GM18858 (cell line): Measurements from ENCODE around the gene GFOD1.
"Not testable (repeated sequence)": the region's sequence is repeated elsewhere in the genome, so short reads cannot be mapped to it uniquely, and the experiment has no call there.

ENCODE experiments used
- ATAC-seq: cut with Tn5 transposase; IDR thresholded peaks from one replicate; pipeline ENCODE4 v1.9.1; 2021; ENCODE audit not compliant: unreplicated experiment

GFOD1 gene

DNA sequence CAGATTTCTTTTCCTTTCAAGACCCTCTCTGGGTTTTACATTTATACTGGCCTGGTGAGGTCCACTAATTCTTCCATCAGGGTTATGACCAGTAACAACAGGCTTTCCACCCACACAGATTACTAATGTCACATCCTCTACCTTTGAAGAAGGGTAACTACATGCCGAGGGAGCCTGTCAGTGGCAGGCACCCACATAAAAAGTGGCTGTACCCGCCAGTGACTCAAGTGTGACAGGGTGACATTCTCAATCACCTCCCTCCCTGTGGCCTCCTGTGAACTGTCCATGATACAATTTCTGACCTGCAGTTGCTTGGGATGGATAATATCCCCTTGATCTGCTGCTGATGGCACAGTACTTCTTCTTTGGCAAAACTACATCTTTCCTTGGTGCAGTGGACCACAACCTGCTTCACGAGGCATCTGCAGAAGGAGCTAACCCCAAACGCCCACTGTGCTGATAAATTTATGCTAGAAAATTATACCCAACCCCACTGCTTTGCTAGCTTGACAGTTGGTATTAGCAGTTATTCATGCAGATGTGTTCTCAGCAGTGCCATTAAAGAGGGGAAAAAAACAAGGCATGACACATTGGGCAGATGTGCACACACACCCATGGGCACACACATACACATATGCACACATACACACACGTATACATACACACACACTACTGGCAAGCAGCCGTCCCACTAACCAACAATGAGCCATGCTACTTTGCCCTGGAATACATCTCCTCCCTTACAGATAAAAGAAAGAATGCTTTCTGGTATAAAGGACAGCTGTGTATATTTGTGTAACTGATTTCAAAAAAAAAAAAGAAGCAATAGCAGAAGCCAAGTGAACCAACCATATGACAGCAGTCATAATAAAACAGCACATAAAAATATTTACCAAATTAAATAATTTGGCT lies 20.8 kb downstream of the GFOD1 start:
- no peak for ATAC-seq

DNA sequence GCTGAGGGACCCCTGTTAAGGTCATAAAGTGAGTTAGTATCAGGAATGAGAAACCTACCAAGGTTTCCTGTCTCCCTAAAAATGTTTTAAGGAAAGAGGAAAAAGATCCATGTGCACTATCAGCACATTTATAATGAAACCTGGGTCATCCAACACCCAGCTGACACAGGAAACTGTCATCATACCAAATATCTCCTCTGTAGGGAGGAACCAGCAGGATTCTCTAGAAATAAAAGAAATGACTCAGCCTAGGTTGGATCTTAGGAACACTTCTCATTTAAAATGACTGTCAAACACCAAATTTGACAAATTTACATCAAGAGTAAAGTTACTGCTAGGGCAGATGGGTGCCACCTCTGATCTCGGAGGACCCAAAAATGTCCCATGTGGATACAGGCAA lies 21.7 kb downstream of the GFOD1 start:
- ATAC-seq = no peak

DNA sequence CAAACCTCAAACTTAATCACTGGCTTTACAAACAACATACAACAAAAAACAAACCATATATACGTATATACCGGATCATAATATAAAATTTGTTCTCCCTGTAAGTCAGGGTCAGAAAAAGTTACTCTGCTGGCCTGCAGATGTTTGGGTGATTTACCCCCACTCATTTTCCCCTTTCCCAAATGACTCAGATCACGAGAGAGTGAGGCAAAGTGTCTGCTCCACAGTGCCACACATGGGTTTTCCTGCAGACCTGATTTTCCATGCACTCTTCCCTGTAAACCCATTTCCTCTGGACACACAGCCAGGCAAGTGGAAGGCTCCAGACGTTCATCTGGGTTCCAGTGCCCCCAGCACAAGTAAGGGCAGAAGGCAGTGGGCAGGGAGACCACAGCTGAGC lies 23.5 kb downstream of the GFOD1 start:
- ATAC-seq = no peak

DNA sequence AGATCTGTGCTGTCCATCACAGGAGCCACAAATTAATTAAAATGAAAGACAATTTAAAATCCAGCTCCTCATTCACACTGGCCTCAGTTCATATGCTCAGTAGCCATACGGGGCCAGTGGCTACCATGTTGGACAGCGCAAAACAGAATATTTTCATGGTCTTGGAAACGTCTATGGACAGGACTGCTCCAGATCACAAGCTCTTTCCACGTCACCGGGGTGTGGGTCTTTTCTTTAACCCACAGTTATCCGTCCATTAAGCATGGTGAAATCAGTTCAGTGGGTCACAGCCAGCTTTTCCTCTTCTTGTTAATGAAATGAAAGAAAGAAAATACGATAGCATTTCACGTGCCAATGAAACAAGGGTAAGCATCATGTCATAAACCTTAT lies 24.1 kb downstream of the GFOD1 start:
- no peak for ATAC-seq

DNA sequence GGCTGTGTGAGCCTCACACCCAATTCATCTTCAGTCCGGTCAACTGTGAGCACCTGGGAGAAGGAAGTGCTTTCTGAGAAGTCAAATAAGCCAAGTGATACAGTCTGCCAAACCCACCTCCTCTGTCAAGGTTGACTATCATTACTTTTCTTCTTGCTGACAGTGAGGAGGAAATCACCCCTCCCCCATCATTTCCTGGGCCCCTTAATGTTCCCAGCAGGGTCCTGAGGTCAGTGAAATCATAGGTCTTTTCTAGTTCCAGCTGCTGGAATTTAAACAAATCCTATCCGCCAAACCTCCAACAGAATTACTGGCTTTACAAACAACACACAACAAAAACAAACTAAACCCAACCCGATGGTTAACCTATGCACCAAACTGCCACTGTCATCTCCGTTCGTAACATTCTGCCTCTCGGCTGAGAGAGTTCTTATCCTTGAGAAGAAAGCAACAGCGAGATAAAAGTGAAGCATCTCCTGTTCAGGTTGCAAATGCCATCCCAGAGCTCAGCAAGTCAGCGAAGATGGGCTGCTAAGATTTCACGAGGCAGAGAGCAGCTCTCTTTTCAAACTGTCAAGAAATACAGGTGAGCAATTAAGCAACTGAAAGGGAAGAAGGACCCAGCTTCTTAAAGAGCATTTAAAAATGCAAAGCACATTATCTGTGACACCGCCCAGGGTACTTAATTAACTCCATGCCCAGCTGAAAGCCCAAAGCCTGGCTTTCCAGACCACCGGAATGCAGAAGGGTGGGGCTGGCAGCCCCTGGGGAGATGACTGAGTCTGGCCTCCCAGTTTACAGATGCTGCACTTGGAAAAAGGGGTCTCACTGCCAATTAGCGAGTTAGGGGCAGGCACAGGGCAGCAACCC lies 24.7 kb downstream of the GFOD1 start:
- no peak for ATAC-seq

DNA sequence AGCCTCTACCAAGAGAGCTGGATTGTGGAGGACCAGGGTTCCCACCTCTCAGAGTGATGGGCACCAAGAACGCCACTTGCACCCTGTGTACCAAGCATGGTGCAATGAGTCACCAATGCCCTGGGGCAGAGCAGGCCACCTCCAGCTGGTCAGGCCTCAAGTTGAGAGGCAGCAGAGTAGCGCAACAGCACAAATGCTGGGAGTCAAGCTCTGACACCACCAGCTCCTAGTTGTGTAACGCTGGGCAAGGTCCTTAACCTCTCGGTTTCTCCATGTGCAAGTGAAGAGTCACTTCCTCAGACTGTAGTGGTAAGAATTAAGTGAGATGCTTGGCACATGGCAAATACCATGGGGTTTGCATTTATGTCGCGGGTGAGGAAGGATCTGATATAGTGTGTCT lies 25.6 kb downstream of the GFOD1 start:
- ATAC-seq = no peak

DNA sequence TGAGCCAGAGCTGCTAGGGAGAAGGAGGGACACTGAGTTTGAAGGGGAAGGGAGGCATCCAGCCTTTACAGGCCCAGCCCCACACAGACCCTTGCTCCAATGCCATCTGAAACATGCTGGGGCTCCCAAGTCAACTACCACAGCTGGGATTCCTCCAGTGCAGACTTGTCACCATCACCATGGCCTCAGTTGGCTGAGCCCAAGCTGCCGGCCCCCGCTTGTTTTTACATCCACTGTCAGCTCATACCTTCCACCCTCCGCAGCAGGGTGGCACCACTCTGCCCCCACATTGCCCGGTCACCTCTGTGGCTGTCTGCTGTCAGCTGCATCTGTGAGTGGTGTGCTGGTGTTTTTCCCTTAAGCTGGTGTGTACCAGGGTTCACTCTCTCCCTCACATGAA lies 26.1 kb downstream of the GFOD1 start:
- ATAC-seq = no peak

DNA sequence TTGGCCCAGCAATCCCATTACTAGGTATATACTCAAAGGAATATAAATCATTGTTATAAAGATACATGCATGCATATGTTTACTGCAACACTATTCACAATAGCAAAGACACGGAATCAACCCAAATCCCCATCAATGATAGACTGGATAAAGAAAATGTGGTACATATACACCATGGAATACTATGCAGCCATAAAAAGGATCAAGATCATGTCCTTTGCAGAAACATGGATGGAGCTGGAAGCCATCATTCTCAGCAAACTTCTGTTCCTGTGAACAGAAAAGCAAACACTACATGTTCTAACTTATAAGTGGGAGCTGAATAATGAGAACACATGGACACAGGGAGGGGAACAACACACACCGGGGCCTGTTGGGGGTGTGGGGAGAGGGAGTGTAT lies 27.1 kb downstream of the GFOD1 start:
- not testable (repeated sequence) for ATAC-seq

DNA sequence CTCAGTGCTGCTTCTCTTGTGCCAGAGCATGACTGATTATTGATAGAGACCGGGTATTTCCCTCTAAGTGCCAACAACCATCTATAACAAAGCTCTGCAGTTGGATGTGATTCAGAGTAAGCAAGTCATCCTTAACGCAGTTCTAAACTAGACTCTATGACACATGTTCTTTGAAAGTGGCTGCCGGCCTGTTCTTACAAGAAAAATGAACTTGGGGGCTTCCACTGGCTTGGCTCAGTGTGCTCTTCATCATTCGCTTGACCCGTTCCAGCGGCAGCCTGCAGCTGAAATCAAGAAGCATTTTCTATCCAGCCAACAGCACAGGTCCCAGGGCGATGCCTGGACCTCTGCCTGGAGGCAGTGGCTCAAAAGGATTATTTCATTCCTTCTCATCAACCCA lies 29.8 kb downstream of the GFOD1 start:
- no peak for ATAC-seq

DNA sequence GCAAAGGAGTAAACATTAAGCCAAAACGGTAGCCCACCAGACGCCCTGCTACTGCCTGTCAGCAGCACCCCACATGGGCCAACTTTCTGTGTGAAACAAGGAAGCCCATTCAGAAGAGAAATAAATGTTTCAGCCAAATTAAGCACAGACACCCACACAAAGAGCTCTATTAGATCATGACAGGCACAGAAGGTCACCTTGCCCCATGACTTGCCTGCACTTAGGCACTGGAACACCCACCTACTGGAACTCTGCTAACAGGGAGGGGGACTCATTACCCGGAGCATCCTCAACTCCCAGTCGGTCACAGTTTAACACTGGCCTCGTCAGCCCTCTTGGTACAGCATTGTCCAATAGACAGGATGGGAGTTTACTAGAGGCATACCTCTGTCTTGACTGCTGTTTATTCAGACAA lies 31.8 kb downstream of the GFOD1 start:
- no peak for ATAC-seq

DNA sequence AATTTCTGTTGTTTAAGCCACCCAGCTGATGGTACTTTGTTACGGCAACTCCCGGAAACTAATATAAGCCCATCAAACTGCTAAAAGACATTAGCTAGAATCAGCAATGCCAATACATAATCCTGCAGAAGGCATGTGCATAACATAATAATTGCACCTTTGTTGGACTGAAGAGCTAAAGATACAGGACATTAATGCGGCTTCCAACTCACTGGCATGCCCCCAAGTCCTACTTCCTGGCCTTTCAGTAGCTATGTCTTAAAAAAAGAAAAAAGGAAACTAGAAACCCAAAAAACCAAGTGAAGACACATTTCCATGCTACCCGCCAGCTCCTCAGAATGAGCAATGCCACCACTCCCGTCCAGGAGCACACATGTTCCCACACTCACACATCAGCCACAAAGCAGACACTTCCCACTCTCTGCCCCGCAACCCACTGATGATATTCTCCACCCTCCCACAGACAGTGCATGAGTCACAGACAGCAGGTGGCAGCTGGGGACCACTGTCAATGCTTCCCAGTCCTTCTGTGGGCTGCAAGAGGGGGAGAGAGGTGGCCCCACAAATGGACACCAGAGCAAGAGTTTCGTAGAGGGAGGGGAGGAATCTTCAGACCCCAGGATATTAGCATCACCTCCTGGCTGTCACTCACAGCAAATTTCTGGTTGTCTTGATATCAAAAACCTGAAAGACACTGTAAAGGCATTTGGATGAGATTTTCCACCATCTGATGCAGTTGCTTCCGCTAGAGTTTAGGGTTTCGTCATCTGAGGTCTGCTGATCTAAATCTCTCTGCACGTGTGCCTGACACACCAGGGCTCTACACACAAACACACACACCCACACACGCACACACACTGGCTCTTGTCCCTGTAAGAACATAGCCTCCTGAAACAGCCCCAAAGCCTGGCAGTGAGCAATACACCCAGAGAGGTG lies 32.8 kb downstream of the GFOD1 start:
- no peak for ATAC-seq

DNA sequence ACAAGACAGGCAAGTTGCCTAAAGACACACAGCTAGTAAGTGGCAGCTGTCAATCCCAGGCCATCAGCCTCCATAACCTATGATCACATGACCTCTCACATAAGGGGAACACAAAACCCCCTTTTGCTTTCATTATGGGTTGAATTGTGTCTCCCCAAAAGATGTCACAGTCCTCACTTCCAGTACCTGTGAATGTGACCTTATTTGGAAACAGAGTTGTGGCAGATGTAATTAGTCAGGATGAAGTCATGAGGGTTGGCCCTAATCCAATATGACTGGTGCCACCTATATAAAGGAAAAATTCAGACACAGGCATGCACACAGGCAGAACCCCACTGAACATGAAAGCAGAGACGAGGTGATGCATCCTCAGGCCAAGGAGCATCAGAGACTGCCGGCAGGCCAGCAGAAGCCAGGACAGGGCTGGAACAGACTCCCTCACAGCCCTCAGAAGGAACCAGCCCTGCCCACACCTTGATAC lies 33.6 kb downstream of the GFOD1 start:
- no peak for ATAC-seq

DNA sequence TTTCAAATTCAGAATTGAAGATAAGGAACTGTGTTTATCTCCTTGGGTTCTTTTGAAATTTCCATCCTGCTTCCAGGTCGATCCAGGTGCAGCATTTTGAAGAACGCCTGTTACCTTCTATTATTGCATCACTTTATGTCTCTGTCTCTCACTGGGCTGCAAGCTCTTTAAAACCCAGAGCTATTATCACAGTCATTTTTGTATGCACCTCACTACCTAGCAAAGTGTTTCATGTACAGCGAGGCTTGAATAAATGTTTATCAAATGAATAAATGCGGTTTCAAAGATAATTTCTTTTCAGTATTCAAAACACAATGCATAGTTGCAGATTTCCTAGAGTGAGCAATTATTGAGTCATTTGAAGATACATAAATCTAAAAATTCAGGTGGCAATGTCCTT lies 34.2 kb downstream of the GFOD1 start:
- no peak for ATAC-seq

DNA sequence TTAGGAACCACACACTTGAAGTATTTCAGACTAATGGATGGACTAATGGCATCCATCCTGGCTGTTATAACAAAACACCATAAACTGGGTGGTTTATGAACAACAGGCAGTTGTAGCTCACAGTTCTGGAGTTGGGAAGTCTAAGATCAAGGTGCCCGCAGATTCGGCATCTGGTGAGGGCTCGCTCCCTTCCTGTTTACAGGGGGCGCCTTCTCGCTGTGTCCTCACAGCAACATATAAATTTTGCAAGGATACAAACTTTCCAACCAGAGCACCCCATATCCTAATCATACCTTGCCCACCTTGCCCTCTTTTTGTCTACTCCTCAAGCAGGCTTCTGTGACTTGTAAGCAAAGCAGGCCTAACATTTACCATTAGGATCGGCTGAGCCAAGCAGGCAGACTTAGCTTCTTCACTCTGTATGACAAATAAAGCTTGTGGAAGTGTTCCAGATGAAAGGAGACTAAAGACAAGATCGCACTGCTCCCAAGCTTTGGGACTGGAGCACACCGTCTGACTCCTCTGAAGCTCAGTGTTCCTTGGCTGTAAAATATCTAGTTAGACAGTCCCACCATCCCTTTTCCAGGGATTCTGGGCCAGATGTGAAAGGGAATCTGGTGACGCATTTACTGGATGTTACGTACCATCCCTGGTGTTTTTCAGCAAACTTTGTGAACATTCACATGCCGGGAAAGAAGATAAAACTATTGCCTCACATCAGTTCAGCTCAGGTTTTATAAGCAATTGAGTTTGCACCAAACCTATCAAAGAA lies 34.9 kb downstream of the GFOD1 start:
- no peak for ATAC-seq

DNA sequence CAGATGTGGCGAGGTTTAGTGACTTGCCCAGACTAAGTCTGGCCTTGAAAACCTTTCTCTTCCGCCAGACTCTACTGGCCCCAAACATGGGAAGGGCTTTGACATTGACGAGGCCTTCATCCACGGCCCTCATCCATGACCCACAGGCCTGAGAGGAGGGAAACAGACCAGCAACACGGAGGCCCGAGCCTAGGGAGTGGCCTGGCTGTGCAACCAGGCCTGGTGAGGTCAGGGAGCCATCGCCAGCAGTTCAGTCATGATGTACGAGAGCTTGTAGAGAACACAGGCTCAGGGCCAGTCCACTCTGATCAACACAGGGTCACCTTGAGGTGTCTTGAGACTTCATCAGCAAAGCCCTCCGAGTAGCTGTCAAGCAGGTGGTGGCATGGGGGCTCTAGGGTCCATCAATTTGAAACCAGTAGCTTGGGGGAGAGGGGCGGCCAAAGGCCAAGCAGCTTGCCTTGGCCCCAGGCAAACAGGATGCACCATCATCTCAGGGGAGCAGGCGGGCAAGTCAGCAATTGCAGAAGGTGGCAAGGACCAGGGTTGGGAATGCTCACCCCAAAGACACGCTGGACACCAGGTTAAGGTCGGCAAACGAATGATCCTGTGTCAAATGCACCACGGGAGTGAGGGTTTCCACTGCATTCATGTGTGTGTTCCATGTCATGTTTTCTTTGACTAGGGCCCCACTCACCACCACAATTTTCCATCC lies 36.1 kb downstream of the GFOD1 start:
- no peak for ATAC-seq

DNA sequence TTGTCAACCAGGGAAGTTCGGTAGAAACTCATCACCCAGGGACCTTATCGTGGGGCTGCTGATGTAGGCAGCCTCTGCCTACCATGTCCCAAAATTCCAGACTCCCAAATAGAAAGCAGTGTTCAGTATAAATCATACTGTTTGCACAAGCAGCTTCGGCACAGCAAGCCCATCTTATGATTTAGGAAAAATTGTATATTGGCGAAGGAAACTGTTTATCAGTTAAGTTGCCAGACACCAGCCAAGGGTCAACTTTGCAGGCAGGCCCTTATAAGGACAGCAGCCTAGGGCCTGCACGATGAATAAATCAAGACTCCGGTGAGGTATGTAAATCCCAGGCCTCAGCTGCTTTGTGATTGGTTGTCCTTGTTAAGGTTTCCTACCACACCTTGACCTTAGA lies 36.8 kb downstream of the GFOD1 start:
- ATAC-seq = no peak

DNA sequence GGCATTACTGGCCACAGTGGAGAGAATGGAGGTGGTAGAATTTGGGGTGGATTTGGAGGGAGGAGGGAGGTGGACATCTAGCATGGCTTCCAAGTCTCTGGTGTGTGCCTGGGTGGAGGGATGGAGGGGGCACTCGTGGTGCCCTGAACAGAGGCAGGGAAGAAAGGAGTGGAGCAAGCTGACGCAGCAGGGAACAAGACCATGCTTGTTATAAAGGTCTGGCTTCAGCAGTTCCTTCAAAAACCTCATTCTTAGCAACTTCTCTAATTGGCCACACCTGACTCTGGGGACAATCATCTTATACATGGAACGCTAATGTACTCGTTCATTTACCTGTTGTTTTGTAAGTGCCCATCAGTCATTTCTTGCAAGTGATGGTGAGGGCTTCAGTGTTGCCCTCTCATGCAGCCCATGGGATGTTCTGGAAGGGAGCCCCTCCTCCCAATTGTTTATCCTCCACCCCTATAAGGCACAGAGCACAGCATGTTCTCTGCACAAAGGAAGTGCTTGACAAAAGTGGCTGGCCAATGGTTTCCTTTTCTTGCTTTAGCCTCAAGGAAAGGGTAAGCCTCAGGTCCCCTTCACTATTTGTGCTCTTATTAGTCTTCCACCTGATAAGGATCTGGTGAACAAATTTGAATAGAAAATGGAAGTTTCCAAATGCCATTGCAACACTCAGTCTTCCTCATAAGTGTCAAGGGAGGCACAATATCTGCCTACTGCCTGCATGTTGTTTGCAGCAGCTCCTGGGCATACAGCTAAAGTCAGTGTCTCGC lies 39.3 kb downstream of the GFOD1 start:
- no peak for ATAC-seq

DNA sequence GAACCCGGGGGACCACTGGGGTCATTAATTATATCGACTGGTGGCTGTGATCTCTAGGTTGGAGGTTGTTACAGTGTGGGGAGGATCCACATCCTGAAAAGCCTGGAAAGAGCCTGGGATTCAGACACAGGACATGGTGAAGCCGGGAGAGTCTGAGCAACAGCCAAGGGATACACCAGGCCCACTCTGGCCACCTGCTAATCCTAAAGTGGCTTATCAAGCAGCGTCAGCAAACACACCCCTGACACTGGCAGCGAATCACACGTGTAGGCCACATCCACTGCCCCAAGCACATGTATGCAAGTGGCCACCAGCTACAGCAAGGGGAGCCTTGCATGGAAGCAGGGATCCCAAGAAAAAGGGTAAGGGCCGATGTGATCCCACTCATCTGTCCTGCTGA lies 41.0 kb downstream of the GFOD1 start:
- ATAC-seq = no peak

DNA sequence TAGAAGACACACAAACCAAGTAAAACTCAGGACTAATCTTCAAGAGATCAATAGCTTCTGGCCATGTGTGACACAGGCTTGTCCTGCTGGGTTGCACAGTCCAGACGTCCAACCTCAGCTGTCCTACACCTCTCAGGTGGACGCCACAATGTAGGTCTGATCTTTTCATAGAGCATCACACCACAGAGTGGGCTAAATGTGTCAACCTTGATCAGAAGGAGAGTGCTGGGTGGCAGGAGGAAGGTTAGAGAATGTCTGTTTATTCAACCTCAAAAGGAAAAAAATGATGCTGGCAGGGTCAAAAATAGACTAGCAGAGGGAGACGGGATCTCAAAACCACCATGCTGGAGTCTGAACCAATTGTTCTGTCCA lies 41.7 kb downstream of the GFOD1 start:
- ATAC-seq = no peak
